Upper lobe of right lung (tissue), 1 donor: Measurements from ENCODE around the gene NDUFS7. TPM values are rescaled to one million over a fixed set of nuclear protein-coding genes. Genes with fewer than 3 reads are reported as not detected.

ENCODE experiments used
- ATAC-seq: fragments of 200-7000 bp; cut with Tn5 transposase; one replicate; pipeline ENCODE4 v1.9.1; 2020; ENCODE audit warnings: mild to moderate bottlenecking, moderate library complexity
- DNase-seq: peaks from one replicate; pipeline ENCODE4 v3.0.0-alpha.2; 2020
- H3K27ac ChIP-seq: fragments of 200-600 bp; one replicate; pipeline ENCODE4 v1.8.0; 2022
- H3K27me3 ChIP-seq: fragments of 200-600 bp; one replicate; pipeline ENCODE4 v1.8.0; 2022; ENCODE audit warnings: mild to moderate bottlenecking
- H3K36me3 ChIP-seq: fragments of 200-600 bp; one replicate; pipeline ENCODE4 v1.8.0; 2022
- H3K4me1 ChIP-seq: fragments of 200-600 bp; one replicate; pipeline ENCODE4 v1.8.0; 2022
- H3K4me3 ChIP-seq: fragments of 200-600 bp; one replicate; pipeline ENCODE4 v1.8.0; 2022; ENCODE audit warnings: mild to moderate bottlenecking
- H3K9me3 ChIP-seq: fragments of 200-600 bp; one replicate; pipeline ENCODE4 v1.8.0; 2022
- intact Hi-C: fragments of 100-400 bp; cut with DNase I; formaldehyde crosslinking; loops from one replicate; pipeline ENCODE4 v1.11.0; 2022
- long read RNA-seq: library from polyadenylated mRNA; unstranded; transcript quantifications from one replicate; pipeline ENCODE4 v2.0.0, GENCODE V29; 2021
- total RNA-seq: library from RNA; stranded (reverse); fragmentation: NEBNext Ultra II Directional; extraction: Animal tissue kit (Norgen Biotek cat#: 25700); gene quantifications from one replicate; pipeline ENCODE4 v1.2.1, GENCODE V29; 2021
- TF ChIP-seq, protein P1 (sequence below): fragments of 200-600 bp; IDR thresholded peaks from one replicate; pipeline ENCODE4 v1.8.0; 2022; ENCODE audit warnings: antibody characterized with exemption
- donor health status: DM: no; HTN: yes; CAD: no; lungs with severe emphysema.

NDUFS7 gene
- total RNA-seq, result 78.2 TPM
- long read RNA-seq, transcript NDUFS7-202 (7 exons, 2,818 nt), result minor isoform, 8 of 90 reads
- long read RNA-seq, transcript NDUFS7-210 (8 exons, 1,743 nt), result minor isoform, 6 of 90 reads
- long read RNA-seq, transcript NDUFS7-201 (8 exons, 1,039 nt), result major isoform, 51 of 90 reads
- long read RNA-seq, partial matches to known transcripts, result 16 of 90 reads
- long read RNA-seq, other reads (novel, unspliced or antisense), result 4 of 90 reads

DNA sequence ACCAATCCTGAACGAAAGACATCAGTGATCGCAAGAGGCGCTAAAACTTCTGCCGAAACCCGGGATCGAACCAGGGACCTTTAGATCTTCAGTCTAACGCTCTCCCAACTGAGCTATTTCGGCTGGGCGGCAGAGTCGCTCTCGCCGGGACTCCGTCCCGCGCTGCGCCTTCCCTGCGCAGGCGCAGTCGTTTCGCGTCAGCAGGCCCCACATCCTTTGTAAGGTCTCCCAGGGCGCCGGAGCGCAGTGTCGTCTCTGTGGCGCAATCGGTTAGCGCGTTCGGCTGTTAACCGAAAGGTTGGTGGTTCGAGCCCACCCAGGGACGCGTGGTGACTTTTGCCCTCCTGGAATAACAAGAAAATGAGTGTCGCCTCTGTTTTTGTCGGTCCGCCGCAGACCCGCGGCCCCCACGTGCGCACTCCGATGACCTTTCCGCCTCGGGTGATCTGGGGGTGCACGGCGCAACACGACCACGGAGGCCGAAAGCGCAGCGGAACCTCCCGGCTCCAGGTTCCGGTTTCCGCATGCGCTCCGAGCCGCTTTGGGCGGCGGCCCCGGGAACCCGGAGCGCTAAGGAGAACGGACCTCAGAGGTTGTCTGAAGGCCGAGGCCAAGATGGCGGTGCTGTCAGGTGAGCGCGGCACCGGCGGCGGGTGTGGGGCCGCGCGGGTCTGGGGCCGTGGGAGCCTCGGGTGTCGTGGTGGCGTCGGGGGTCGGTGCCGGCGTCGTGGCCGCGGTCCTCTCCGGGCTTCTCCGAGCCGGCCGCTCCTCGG is at the start of gene NDUFS7:
Gene NDUFS7 (plus strand): TSS at position 596 of the 773 bp plus-strand sequence. CDS start 20 bp downstream, at position 616.
- H3K4me1 ChIP-seq, result peaks cover 13% of the 10 kb centered on the region
- TF ChIP-seq, protein P1, sequence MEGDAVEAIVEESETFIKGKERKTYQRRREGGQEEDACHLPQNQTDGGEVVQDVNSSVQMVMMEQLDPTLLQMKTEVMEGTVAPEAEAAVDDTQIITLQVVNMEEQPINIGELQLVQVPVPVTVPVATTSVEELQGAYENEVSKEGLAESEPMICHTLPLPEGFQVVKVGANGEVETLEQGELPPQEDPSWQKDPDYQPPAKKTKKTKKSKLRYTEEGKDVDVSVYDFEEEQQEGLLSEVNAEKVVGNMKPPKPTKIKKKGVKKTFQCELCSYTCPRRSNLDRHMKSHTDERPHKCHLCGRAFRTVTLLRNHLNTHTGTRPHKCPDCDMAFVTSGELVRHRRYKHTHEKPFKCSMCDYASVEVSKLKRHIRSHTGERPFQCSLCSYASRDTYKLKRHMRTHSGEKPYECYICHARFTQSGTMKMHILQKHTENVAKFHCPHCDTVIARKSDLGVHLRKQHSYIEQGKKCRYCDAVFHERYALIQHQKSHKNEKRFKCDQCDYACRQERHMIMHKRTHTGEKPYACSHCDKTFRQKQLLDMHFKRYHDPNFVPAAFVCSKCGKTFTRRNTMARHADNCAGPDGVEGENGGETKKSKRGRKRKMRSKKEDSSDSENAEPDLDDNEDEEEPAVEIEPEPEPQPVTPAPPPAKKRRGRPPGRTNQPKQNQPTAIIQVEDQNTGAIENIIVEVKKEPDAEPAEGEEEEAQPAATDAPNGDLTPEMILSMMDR, result no peak
- H3K9me3 ChIP-seq, result no peaks in the 10 kb centered on the region
- peak within 1 kb of the TSS; percentile 84 for H3K27ac ChIP-seq
- intact Hi-C loops, result no loop called here
- ATAC-seq (peak; percentile 94), DNase-seq (peak; percentile 94)
- no peaks in the 10 kb centered on the region for H3K36me3 ChIP-seq
- no peaks in the 10 kb centered on the region for H3K27me3 ChIP-seq
- H3K4me3 ChIP-seq, result peak within 1 kb of the TSS; percentile 94

DNA sequence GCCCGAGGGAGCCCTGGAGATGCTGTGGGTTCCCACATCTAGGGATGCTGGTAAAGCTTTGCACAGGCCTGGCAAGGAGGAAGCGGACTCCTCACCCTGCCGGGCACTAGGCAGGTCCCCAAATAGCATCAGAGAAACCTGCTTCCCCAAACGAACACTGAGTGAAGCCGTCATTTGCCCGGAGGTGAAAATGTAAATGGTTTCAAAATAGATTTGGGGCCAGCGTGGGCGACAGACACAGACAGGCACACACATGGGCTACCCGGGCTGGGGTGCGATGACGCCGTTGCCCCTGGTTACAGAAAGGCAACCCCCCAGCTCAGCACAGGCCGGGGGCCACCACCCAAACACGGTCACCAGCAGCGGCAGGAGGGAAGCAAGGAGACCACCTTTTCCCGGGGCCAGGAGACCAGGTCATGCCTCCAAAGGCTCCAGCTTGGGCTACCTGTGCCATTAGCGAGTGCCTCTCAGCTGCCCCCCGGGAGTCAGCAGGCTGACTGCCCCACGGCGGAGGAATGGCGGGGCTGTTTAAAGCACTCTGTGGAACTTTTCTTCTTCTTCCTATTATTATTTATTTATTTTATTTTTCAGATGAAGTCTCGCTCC is 47.5 kb upstream of the NDUFS7 start:
- TF ChIP-seq, protein P1, result no peak
- no peak for DNase-seq
- ATAC-seq, result no peak
- intact Hi-C loops, result no loop called here
- Histone ChIP-seq H3K9me3 (no peaks in the 10 kb centered on the region), H3K27ac (no peak overlapping the region), H3K4me1 (no peaks in the 10 kb centered on the region), H3K36me3 (no peaks in the 10 kb centered on the region), H3K27me3 (peaks cover 2% of the 10 kb centered on the region), H3K4me3 (no peak overlapping the region)

DNA sequence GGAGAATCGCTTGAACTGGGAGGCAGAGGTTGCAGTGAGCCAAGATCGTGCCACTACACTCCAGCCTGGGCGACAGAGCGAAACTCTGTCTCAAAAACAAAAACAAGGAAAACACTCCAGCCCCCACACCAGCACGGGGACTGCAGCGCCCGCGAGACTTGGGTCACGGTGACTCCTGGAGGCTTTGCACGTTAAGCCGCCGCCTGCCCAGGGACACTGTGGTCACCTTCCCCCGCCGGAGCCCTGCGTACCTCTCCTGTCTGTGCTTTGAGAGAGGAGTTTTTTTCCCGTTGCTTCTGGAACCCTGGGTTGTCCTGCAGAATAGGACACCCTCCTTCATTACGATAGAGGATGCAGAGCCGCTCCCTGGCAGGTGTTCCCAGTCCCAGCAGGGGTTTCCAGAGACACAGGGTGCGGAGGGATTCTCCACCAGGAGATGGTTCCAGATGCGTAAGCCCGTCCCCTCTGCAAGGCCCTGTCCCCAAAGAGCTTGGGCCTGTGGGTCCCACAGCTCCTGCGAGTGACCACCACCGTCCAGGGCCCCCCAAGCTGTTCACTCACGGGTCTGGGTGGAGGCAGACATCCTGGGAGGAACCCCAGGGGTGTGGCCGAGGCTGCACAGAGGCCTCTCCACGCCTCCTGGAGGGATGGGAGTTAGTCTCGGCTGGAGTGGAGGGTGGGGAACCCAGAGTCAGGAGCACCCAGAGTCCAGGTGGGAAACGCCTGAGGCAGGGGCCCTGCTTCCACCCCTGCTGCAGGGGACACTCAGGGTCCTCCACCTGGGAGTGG is 42.8 kb upstream of the NDUFS7 start:
- ATAC-seq, result peak; percentile 27
- TF ChIP-seq, protein P1, result no peak
- no peak for DNase-seq
- H3K27ac ChIP-seq, result no peak overlapping the region
- no peaks in the 10 kb centered on the region for H3K36me3 ChIP-seq
- no peak overlapping the region for H3K4me3 ChIP-seq
- H3K27me3 ChIP-seq, result no peaks in the 10 kb centered on the region
- intact Hi-C loops, result no loop called here
- no peaks in the 10 kb centered on the region for H3K9me3 ChIP-seq
- H3K4me1 ChIP-seq, result no peaks in the 10 kb centered on the region

DNA sequence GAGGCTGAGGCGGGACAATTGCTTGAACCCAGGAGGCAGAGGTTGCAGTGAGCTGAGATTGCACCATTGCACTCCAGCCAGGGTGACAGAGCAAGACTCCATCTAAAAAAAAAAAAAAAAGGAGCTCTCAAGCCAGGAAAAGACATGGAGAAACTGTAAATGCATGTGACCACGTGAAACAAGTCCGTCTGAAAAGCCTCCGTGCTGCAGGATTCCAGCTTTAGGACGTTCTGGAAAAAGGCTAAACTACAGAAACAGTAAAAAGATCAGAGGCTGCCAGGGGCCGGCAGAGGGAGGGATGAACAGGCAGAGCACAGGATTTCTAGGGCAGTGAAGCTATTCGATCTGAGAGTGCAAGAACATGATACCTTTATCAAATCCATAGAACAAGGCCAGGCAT is 40.7 kb upstream of the NDUFS7 start:
- Histone ChIP-seq H3K4me1 (no peaks in the 10 kb centered on the region), H3K4me3 (no peak overlapping the region), H3K27me3 (no peaks in the 10 kb centered on the region), H3K27ac (no peak overlapping the region), H3K9me3 (no peaks in the 10 kb centered on the region), H3K36me3 (no peaks in the 10 kb centered on the region)
- intact Hi-C loops, result no loop called here
- ATAC-seq (no peak), DNase-seq (no peak)
- TF ChIP-seq, protein P1, result no peak

DNA sequence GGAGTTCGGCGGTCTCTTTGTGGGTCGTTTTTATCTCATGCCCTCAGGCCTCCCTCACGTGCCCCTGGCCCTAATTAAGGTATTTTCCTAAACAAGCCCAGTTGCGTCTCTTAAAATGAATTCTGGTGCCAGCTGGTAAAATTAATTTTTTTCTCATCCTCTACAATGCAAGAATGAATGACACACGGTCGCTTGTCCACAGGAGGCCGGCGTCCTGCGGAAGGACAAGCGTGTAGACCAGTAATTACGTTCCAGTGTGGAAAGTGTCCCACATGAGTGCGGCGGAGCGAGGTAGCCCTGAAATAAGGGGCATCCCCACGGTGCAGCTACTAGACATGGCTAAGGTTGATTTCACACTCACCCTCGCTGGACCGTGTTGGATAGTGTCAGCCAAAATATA is 34.5 kb upstream of the NDUFS7 start:
- Histone ChIP-seq H3K9me3 (no peaks in the 10 kb centered on the region), H3K27me3 (no peaks in the 10 kb centered on the region), H3K4me1 (no peaks in the 10 kb centered on the region), H3K4me3 (no peak overlapping the region), H3K36me3 (no peaks in the 10 kb centered on the region), H3K27ac (no peak overlapping the region)
- TF ChIP-seq, protein P1, result no peak
- no peak for ATAC-seq
- DNase-seq, result no peak
- intact Hi-C loops, result no loop called here
